ENCODE results near the gene TRAIP.
A peak's percentile ranks its signal among the peaks of the same experiment; 100 is the strongest.

Gene TRAIP

DNA sequence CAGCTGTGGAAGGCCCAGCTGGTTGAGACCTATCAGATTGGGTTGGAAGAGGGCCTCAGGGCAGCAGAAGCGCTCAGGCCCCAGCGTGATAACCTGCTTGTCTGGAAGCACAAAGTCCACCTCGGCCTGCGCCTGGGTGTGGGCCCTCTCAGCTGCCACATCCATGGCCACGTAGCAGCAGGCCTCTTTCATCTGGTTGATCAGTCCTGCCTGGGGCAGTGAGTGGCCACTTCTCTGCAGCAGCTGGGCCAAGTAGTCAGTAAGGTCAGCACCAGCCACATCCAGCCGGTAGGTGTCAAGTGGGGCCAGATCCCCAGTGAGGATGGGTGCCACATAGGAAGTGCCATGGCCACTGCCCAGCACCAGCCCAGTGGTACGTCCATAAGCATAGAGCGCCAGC lies 17.3 kb upstream of the TRAIP start:
- no peak for DNase-seq (ENCODE audit: low spot score)

- DNase-seq (ENCODE audit: low spot score): no peak
Observed at GRCh38 chr3:49872801-49873281, 16.5 kb upstream of the TRAIP start.

DNA sequence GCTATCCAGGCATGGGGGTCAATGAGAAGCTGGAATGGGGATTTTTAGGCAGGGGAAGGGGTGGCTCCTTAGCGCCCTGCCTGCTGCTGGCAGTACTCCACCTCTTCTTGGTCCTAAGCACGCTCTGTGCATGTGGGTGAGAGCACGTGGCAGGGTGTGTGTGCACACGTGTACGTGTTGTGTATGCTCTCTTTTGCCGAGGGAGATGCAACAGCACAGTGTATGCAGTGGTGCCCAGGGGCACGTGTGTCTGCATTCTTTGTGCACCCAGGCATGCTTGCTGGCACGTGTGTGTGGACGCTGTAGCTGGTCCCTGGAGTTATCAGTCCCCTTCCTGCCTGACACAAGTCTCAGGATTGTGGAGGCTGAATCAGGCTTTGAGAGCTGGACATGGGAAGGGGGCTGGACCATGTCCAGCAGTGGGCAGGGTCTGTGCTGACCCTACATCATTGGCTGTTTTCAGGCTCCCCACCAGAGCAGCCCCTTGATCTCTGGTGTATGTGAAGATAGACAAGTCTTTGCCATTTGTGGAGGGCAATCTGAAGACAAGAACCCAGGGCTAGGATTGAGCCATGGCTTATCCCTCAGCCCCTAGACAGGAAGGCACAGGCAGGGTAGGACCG lies 15.3 kb upstream of the TRAIP start:
- DNase-seq (ENCODE audit: low spot score): no peak

DNA sequence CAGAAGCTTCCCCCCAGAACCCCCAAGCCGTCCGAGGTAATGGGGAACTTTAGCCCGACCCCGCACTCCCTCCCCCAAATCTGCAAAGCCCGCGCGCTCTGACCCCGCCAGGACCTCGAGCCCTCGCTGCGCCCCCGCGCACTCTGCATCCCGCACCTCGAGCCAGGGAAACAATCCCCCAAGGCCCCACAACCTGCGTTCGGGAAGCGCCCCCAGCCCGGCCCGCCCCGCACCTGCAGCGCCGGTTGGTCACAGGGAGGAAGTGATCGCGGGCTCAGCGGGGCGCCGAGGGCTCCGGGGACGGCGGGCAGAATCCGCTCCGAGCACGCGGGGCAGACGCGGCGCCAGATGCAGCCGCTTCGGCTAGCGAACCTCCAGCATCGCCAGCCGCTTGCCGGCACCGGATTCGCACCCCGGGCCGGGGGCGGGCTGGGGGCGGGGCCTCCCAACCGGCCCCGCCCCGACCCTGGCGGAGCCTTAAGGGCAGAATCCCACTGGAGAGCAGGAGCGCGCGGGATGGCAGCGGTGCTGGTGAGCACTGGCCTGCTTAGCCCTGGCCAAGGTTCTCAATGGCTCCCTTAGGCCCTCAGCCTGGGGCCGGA lies 13.3 kb upstream of the TRAIP start, which contains the start of gene CAMKV:
Gene CAMKV (minus strand): TSS at position 382 of the 602 bp plus-strand sequence. CDS start 7,518 bp downstream, outside the sequence.
- no peak for DNase-seq (ENCODE audit: low spot score)

DNA sequence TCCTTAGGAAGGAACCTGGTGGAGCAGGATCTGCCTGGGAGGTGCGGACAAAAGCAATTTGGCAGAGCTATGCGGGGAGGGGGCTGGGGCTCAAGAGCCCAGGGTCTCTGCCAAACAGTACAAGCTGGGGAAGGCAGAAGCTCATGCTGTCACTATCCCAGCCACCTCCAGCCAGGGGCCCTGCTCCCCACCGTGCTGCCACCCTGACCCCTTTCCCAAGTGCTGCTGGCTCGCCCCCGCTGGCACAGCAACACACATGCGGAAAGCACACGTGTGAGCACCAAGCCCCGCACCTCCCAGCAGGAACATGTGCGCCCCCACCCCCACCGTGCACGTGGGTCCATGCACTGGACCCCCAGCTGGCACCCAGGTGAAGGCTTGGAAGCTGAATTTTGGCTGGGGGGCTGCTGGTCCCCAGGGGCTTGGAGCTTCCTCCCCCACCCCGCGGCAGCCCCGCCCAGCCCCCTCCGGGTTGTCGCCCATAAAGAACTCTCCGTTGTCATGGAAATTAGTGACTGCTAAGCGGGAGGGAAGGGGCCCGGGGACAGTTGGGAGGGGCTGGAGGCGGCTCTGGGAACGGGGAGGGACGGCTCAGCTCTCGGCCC lies 12.6 kb upstream of the TRAIP start:
- no peak for DNase-seq (ENCODE audit: low spot score)

DNA sequence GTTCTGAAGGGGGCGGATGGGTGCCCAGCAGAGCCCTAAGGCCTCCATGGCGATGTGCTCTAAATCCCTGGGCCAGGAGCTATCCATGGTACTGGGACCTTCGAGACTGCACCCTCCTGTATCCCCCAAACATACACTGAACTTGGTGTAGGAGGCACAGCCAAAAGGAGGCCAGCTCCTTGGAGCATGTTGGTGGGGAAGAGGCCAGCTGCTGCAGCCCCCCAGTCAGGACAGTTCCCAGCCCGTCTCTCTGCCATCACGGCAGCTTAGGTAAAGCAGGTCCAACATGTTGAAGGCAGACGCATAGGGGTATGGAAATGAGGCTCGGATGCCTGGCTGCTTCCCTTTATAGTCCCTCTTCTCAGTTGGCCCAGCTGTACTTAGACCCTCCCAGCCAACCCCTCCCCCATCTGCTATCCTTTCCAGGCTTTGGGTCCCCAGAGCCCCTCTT lies 11.5 kb upstream of the TRAIP start:
- DNase-seq (ENCODE audit: low spot score): peak; percentile 51

GRCh38 chr3:49867400-49867799 lies 11.0 kb upstream of the TRAIP start:
- DNase-seq (ENCODE audit: low spot score): no peak

- DNase-seq (ENCODE audit: low spot score): no peak
Observed at GRCh38 chr3:49865198-49865784, 8.9 kb upstream of the TRAIP start.

GRCh38 chr3:49864505-49864904 lies 8.1 kb upstream of the TRAIP start:
- DNase-seq (ENCODE audit: low spot score): no peak

DNA sequence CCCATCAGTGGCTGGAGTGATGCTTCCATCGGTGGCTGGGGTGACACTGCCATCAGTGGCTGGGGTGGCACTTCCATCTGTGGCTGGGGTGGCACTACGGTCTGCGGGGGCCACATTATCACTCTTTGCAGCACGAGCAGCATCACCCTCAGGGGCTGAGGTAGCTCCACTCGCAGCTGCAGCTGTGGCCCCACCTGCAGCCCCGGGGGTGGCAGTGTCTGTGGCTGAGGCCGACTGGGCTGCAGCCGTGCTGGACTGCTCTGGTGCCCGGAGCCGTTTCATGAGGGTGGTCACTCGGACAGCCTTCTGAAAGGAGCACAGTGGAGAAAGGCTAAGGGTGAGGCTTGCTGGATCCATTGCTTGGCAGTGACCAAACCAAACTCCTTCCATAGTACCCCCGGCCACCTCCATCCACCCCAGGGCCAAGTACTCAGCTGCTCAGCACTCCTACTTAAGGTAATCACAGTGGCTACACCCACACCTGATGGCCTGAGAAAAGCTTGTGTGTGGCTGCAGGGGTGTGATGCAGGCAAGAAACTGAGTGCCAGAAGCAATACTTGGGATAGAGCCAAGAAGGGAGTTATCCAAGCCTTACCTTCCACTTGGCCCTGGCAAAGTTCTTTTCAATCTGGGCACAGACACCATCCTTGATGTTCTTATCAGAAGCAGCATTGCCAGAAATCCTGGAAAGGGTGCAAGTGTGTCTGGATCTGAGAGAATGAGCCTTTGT lies 3.4 kb upstream of the TRAIP start:
- DNase-seq (ENCODE audit: low spot score): no peak

DNA sequence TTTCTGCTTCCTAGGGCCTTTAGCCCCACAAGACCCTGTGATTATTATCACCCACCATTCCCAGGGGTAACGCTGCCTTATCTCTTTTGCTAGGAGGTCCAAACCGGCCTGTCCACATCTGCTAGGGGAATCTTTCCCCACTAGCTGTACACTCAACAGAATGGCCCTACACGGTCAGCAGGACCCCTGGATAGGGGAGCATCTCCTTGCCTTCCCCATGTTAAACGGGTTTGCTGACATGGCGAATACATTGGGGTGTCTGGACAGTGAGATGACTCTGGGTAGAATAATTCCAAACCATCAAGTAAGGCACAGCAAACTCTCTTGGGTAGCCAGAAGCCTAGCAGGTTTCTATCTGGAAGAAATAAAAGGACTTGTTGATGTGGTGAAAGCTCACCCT lies 702 bp downstream of the TRAIP start:
- no peak for DNase-seq (ENCODE audit: low spot score)

GRCh38 chr3:49845694-49846093 lies 10.7 kb downstream of the TRAIP start:
- no peak for DNase-seq (ENCODE audit: low spot score)

DNA sequence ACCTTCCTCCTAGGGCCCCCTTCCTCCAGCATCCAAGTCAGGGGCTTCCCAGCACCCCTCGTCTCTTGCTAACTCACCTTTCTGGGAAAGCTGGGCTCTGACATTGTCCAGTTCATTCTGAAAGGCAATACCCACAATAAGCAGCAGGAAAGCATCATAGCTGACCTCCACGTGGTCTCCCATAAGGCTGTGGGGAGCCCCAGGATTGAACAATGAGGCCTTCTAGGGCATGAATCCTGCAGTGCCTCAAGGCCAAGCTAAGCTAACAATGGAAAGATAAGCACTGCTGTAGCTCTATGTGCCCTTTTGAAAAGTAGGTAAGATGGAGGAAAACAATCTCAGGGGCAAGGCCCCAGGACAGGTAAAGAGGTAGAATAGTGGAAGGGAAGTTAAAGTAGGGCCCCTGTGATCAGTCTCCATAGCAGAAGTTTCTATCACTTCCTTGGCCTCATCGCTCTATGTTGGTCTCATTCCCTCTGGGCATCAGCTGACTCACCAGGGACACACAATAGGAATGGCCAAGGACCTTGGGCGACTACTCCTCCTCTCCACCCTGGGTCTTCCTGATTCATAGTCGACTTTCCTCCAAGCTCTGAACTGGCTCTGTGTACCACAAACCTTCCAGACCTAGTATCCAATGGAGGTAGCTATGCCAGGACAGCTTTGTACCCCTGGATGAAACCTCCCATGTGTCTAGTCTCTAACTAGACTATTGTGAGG lies 11.7 kb downstream of the TRAIP start:
- no peak for DNase-seq (ENCODE audit: low spot score)

GRCh38 chr3:49842843-49843517 lies 13.4 kb downstream of the TRAIP start:
- no peak for DNase-seq (ENCODE audit: low spot score)

- no peak for DNase-seq (ENCODE audit: low spot score)
Observed at GRCh38 chr3:49841806-49842205, 14.6 kb downstream of the TRAIP start.

GRCh38 chr3:49841126-49841696 lies 15.2 kb downstream of the TRAIP start:
- DNase-seq (ENCODE audit: low spot score): no peak

GRCh38 chr3:49840388-49840787 lies 16.0 kb downstream of the TRAIP start:
- peak; percentile 38 for DNase-seq (ENCODE audit: low spot score)

DNA sequence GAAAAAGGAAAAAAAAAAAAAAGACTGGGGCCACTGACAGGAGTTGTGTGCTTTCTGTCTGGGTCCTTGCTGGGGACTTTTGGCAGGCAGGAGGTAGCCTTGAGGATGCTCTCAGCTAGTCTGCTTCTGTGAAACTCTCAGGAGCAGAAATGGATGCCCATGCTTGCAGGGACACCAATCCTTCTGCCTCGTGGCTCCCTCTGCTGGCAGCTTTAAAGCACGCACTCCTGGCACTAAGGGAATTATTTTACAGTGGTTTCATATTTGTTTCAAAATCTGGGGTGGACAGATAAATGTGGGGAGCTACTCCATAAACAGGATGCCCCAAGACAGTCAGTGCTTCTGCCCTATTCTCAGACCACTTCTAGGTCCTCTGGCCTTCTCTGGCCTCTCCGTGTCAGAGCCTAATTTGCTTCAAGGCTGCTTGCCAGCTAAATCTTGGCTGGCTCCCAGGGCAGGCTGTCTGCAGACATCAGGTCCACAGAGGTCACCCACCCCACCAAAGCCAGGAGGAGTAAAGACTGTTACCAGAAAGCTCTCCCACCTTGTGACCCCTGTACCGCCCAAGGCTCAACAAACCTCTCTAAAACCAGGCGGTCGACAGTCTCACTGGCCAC lies 17.1 kb downstream of the TRAIP start:
- DNase-seq (ENCODE audit: low spot score): peak; percentile 84

GRCh38 chr3:49831341-49831740 lies 25.0 kb downstream of the TRAIP start:
- DNase-seq (ENCODE audit: low spot score): no peak

GRCh38 chr3:49826016-49826415 lies 30.3 kb downstream of the TRAIP start:
- DNase-seq (ENCODE audit: low spot score): no peak

Measured in AG08395 (cell line).